ENCODE results near the gene ABR. TPM values are rescaled to one million over a fixed set of nuclear protein-coding genes. Genes with fewer than 3 reads are reported as not detected.

The ABR gene
- total and polyA plus RNA-seq, 4 donors = 2.7 to 12.9 (median 6.8) TPM

DNA sequence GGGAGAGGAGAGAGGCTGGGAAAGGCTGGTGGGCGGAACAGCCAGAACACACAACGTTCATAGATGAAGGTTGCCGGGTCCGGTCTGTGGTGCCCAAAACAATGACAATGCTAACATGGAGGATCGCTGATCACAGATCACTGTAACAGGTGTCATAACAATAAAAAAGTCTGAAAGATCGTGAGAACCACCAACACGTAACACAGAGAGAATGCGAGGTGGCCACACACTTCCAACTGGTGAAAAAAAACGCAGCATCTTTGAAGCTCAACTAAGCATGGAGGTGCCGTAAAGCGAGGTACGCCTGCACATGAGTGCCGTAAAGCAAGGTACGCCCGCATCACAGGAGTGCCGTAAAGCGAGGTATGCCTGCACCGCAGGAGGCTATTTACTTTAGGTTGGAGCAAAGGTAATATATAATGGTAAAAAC lies 42.3 kb downstream of the ABR start (continued):
- TF ChIP-seq, protein P1, sequence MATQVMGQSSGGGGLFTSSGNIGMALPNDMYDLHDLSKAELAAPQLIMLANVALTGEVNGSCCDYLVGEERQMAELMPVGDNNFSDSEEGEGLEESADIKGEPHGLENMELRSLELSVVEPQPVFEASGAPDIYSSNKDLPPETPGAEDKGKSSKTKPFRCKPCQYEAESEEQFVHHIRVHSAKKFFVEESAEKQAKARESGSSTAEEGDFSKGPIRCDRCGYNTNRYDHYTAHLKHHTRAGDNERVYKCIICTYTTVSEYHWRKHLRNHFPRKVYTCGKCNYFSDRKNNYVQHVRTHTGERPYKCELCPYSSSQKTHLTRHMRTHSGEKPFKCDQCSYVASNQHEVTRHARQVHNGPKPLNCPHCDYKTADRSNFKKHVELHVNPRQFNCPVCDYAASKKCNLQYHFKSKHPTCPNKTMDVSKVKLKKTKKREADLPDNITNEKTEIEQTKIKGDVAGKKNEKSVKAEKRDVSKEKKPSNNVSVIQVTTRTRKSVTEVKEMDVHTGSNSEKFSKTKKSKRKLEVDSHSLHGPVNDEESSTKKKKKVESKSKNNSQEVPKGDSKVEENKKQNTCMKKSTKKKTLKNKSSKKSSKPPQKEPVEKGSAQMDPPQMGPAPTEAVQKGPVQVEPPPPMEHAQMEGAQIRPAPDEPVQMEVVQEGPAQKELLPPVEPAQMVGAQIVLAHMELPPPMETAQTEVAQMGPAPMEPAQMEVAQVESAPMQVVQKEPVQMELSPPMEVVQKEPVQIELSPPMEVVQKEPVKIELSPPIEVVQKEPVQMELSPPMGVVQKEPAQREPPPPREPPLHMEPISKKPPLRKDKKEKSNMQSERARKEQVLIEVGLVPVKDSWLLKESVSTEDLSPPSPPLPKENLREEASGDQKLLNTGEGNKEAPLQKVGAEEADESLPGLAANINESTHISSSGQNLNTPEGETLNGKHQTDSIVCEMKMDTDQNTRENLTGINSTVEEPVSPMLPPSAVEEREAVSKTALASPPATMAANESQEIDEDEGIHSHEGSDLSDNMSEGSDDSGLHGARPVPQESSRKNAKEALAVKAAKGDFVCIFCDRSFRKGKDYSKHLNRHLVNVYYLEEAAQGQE (IDR thresholded peaks at IDR 0.05) = no peak
- no peak for TF ChIP-seq NR2F2 (IDR thresholded peaks at IDR 0.05)
- no peak for TF ChIP-seq RXRA (IDR thresholded peaks at IDR 0.05)
- no peak for TF ChIP-seq FOXA1 (IDR thresholded peaks at IDR 0.05)
- TF ChIP-seq TAF1 (conservative IDR thresholded peaks at IDR 0.05) = no peak
- TF ChIP-seq MAX (IDR thresholded peaks at IDR 0.05) = no peak
- TF ChIP-seq SP1 (IDR thresholded peaks at IDR 0.05) = no peak
- no peak for TF ChIP-seq JUND (IDR thresholded peaks at IDR 0.05)
- no peak for TF ChIP-seq HNF4G (IDR thresholded peaks at IDR 0.05)
- no peak for TF ChIP-seq RAD21 (IDR thresholded peaks at IDR 0.05)
- no peak for TF ChIP-seq HNF4A (conservative IDR thresholded peaks at IDR 0.05)

DNA sequence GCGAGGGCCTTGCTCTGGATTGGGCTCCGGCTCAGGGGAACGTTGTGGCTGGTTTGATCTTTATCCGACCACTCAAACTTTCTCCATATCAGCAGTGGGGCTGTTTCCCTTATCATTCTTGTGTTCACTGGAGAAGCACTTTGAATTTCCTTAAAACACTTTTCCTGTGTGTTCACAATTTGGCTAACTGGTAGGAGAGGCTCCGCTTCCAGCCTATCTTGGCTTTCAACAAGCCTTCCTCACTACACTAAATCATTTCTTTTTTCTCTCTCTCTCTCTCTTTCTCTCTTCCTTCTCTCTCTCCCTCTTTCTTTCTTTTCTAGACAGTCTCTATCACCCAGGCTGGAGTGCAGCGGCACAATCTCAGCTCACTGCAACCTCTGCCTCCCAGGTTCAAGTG lies 43.0 kb downstream of the ABR start:
- H3K27ac ChIP-seq (ENCODE audit: low read depth in 1 of 2, low read length in 2 of 2) = no peak overlapping the region
- peaks cover 0 to 2% (median 0%) of the 10 kb centered on the region in 4 donors for H3K27me3 ChIP-seq (ENCODE audit: control insufficient read depth in 4 of 4, insufficient read depth in 4 of 4, low read length in 3 of 4)
- H3K4me1 ChIP-seq (ENCODE audit: control insufficient read depth in 4 of 4, insufficient read depth in 4 of 4, low read length in 3 of 4) = no peaks in the 10 kb centered on the region
- TF ChIP-seq MAX (IDR thresholded peaks at IDR 0.05) = no peak
- 81% methylated on average over 6 of the region's 6 CpGs for WGBS
- H3K4me3 ChIP-seq (ENCODE audit: low read depth in 1 of 3, low read length in 3 of 3) = no peak overlapping the region
- no peaks in the 10 kb centered on the region for H3K36me3 ChIP-seq (ENCODE audit: control insufficient read depth in 4 of 4, insufficient read depth in 3 of 4, low read depth in 1 of 4, low read length in 3 of 4)
- H3K9ac ChIP-seq (ENCODE audit: low read depth in 1 of 2, low read length in 2 of 2) = no peak overlapping the region
- H3K9me3 ChIP-seq (ENCODE audit: control insufficient read depth in 4 of 4, low read length in 3 of 4) = no peaks in the 10 kb centered on the region
- no peak for DNase-seq (ENCODE audit: low spot score)

- no peak overlapping the region for H3K27ac ChIP-seq (ENCODE audit: low read depth in 1 of 2, low read length in 2 of 2)
- no peak for DNase-seq (ENCODE audit: low spot score)
- whole genome bisulfite sequencing = 82% methylated on average over 29 of the region's 29 CpGs
- no peaks in the 10 kb centered on the region for H3K9me3 ChIP-seq (ENCODE audit: control insufficient read depth in 4 of 4, low read length in 3 of 4)
- no peaks in the 10 kb centered on the region for H3K36me3 ChIP-seq (ENCODE audit: control insufficient read depth in 4 of 4, insufficient read depth in 3 of 4, low read depth in 1 of 4, low read length in 3 of 4)
- H3K9ac ChIP-seq (ENCODE audit: low read depth in 1 of 2, low read length in 2 of 2) = no peak overlapping the region
- H3K27me3 ChIP-seq (ENCODE audit: control insufficient read depth in 4 of 4, insufficient read depth in 4 of 4, low read length in 3 of 4) = no peaks in the 10 kb centered on the region
- H3K4me3 ChIP-seq (ENCODE audit: low read depth in 1 of 3, low read length in 3 of 3) = no peak overlapping the region
- no peaks in the 10 kb centered on the region for H3K4me1 ChIP-seq (ENCODE audit: control insufficient read depth in 4 of 4, insufficient read depth in 4 of 4, low read length in 3 of 4)
- TF ChIP-seq MAX (IDR thresholded peaks at IDR 0.05) = no peak
- TF ChIP-seq CTCF (IDR thresholded peaks at IDR 0.05; ENCODE audit: low read depth, low read length, missing input control) = no peak
- no peak for TF ChIP-seq FOXA1 (IDR thresholded peaks at IDR 0.05)
- TF ChIP-seq ATF3 (IDR thresholded peaks at IDR 0.05) = no peak
- no peak for TF ChIP-seq YY1 (IDR thresholded peaks at IDR 0.05)
- no peak for TF ChIP-seq JUND (IDR thresholded peaks at IDR 0.05)
- no peak for TF ChIP-seq HNF4A (conservative IDR thresholded peaks at IDR 0.05)
- no peak for TF ChIP-seq GABPA (IDR thresholded peaks at IDR 0.05 in 1 of 2, conservative IDR thresholded peaks at IDR 0.05 in 1 of 2)
- no peak for TF ChIP-seq TAF1 (conservative IDR thresholded peaks at IDR 0.05)
- TF ChIP-seq ZBTB33 (IDR thresholded peaks at IDR 0.05) = no peak
- TF ChIP-seq, protein P1 (IDR thresholded peaks at IDR 0.05) = no peak
- no peak for TF ChIP-seq FOXA2 (IDR thresholded peaks at IDR 0.05)
- TF ChIP-seq RXRA (IDR thresholded peaks at IDR 0.05) = no peak
- no peak for TF ChIP-seq RAD21 (IDR thresholded peaks at IDR 0.05)
- no peak for TF ChIP-seq NR2F2 (IDR thresholded peaks at IDR 0.05)
These were observed 45.0 kb downstream of the ABR start for GRCh38 chr17:1134634-1135324.

Measured in liver (tissue), 9 donors.